Bone marrow (tissue), 2 donors: ENCODE data around the gene UBE2E2.
A peak's percentile ranks its signal among the peaks of the same experiment; 100 is the strongest.

Experiments used
- DNase-seq, 2 donors: peaks; one replicate each; lab custom pipeline; 2025; lab: John Stamatoyannopoulos, UW

Gene UBE2E2

GRCh38 chr3:23240171-23240785 lies 37.2 kb downstream of the UBE2E2 start:
- no peak for DNase-seq

GRCh38 chr3:23241256-23241655 lies 38.1 kb downstream of the UBE2E2 start:
- no peak for DNase-seq

GRCh38 chr3:23242106-23242505 lies 39.0 kb downstream of the UBE2E2 start:
- DNase-seq: no peak

GRCh38 chr3:23244324-23245041 lies 41.4 kb downstream of the UBE2E2 start:
- DNase-seq: no peak

GRCh38 chr3:23246651-23247050 lies 43.5 kb downstream of the UBE2E2 start:
- DNase-seq: no peak

- DNase-seq: no peak
Observed at GRCh38 chr3:23248594-23249131, 45.5 kb downstream of the UBE2E2 start.

- no peak for DNase-seq
Observed at GRCh38 chr3:23249961-23250360, 46.8 kb downstream of the UBE2E2 start.

GRCh38 chr3:23252122-23252521 lies 49.0 kb downstream of the UBE2E2 start:
- no peak for DNase-seq

GRCh38 chr3:23253214-23253613 lies 50.1 kb downstream of the UBE2E2 start:
- no peak for DNase-seq

- DNase-seq: no peak
Observed at GRCh38 chr3:23254282-23254681, 51.2 kb downstream of the UBE2E2 start.

- DNase-seq: peak in 1 of 2 donors; percentile 12
Observed at GRCh38 chr3:23254835-23255234, 51.7 kb downstream of the UBE2E2 start.

- no peak for DNase-seq
Observed at GRCh38 chr3:23256741-23257435, 53.8 kb downstream of the UBE2E2 start.

GRCh38 chr3:23258110-23258509 lies 55.0 kb downstream of the UBE2E2 start:
- DNase-seq: no peak

GRCh38 chr3:23259515-23259914 lies 56.4 kb downstream of the UBE2E2 start:
- no peak for DNase-seq

GRCh38 chr3:23262766-23263165 lies 59.6 kb downstream of the UBE2E2 start:
- DNase-seq: no peak

- no peak for DNase-seq
Observed at GRCh38 chr3:23263796-23264195, 60.7 kb downstream of the UBE2E2 start.

- no peak for DNase-seq
Observed at GRCh38 chr3:23264413-23264812, 61.3 kb downstream of the UBE2E2 start.

GRCh38 chr3:23270423-23270822 lies 67.3 kb downstream of the UBE2E2 start:
- DNase-seq: no peak

GRCh38 chr3:23271876-23272741 lies 69.0 kb downstream of the UBE2E2 start:
- DNase-seq: no peak

- no peak for DNase-seq
Observed at GRCh38 chr3:23272820-23273219, 69.7 kb downstream of the UBE2E2 start.

GRCh38 chr3:23275061-23275460 lies 71.9 kb downstream of the UBE2E2 start:
- no peak for DNase-seq

- DNase-seq: no peak
Observed at GRCh38 chr3:23275814-23276213, 72.7 kb downstream of the UBE2E2 start.
